Esophagus muscularis mucosa (tissue), 4 donors: ENCODE data around the gene MDK.

Experiments
- CTCF ChIP-seq, 3 experiments: fragments of 200-600 bp in 2 of 3; fragments of 450-650 bp in 1 of 3; sonication (generic) in 2 of 3; IDR thresholded peaks; one replicate each; pipeline ENCODE4 v1.5.1; 2017 to 2019; ENCODE audit warnings: antibody characterized with exemption in 3 of 3, mild to moderate bottlenecking in 2 of 3, moderate library complexity in 1 of 3
- EP300 ChIP-seq: sonication (generic); formaldehyde crosslinking; IDR thresholded peaks from one replicate; pipeline ENCODE4 v1.6.1; 2017; ENCODE audit warnings: antibody characterized with exemption
- POLR2AphosphoS5 ChIP-seq, 2 donors: sonication (generic); formaldehyde crosslinking; IDR thresholded peaks; one replicate each; pipeline ENCODE4 v1.6.1; 2017; ENCODE audit warnings: antibody characterized with exemption in 2 of 2

GRCh38 chr11:46377831-46378230 lies 3.6 kb upstream of the MDK start:
- no peak for TF ChIP-seq CTCF (IDR thresholded peaks at IDR 0.05)
- TF ChIP-seq POLR2AphosphoS5 (IDR thresholded peaks at IDR 0.05): no peak
- TF ChIP-seq EP300: no peak
